HPDE6-E6E7 (cell line): ENCODE results near the gene CCT6B.
"Not testable (repeated sequence)": the region's sequence is repeated elsewhere in the genome, so short reads cannot be mapped to it uniquely, and the experiment has no call there.

Experiments used
- DNase-seq: peaks from one replicate; pipeline ENCODE4 v3.0.0; 2011; ENCODE audit warnings: missing footprints; ENCODE audit errors: extremely low spot score

Gene CCT6B

GRCh38 chr17:34961093-34961911 is at the start of gene CCT6B, which contains the start of gene ZNF830:
Gene CCT6B, minus strand, starts transcription at chr17:34961460. Its CDS starts 67 bp downstream, at chr17:34961393.
Gene ZNF830, plus strand, starts transcription at chr17:34961540. Its CDS starts 27 bp downstream, at chr17:34961567.
- DNase-seq: peak; percentile 93

GRCh38 chr17:35010093-35010492 is 48.8 kb upstream of the CCT6B start:
- DNase-seq: no peak

- no peak for DNase-seq
These were observed 45.7 kb upstream of the CCT6B start for GRCh38 chr17:35006961-35007360.

- no peak for DNase-seq
These were observed 45.1 kb upstream of the CCT6B start for GRCh38 chr17:35006345-35006744.

- no peak for DNase-seq
These were observed 42.5 kb upstream of the CCT6B start for GRCh38 chr17:35003778-35004177.

- DNase-seq: no peak
These were observed 41.8 kb upstream of the CCT6B start for GRCh38 chr17:35002876-35003551.

- no peak for DNase-seq
These were observed 40.3 kb upstream of the CCT6B start for GRCh38 chr17:35001549-35001948.

GRCh38 chr17:35000965-35001364 is 39.7 kb upstream of the CCT6B start:
- DNase-seq: not testable (repeated sequence)

GRCh38 chr17:34999456-34999855 is 38.2 kb upstream of the CCT6B start:
- DNase-seq: no peak

GRCh38 chr17:34998205-34998604 is 36.9 kb upstream of the CCT6B start:
- DNase-seq: peak; percentile 90

GRCh38 chr17:34997355-34997862 is 36.1 kb upstream of the CCT6B start:
- DNase-seq: no peak

GRCh38 chr17:34996422-34997285 is 35.4 kb upstream of the CCT6B start:
- DNase-seq: no peak

GRCh38 chr17:34993031-34993430 is 31.8 kb upstream of the CCT6B start:
- no peak for DNase-seq

GRCh38 chr17:34991606-34992005 is 30.3 kb upstream of the CCT6B start:
- DNase-seq: no peak

- DNase-seq: no peak
These were observed 29.7 kb upstream of the CCT6B start for GRCh38 chr17:34990921-34991365.

GRCh38 chr17:34989473-34989872 is 28.2 kb upstream of the CCT6B start:
- no peak for DNase-seq

- DNase-seq: no peak
These were observed 27.4 kb upstream of the CCT6B start for GRCh38 chr17:34988644-34989043.

GRCh38 chr17:34987232-34987631 is 26.0 kb upstream of the CCT6B start:
- no peak for DNase-seq

- no peak for DNase-seq
These were observed 20.4 kb upstream of the CCT6B start for GRCh38 chr17:34981538-34982241.

- DNase-seq: peak; percentile 86
These were observed 19.6 kb upstream of the CCT6B start for GRCh38 chr17:34980681-34981537.
